Muscle of leg (tissue), 11 donors: ENCODE data around the gene MAP4K5. TPM values are rescaled to one million over a fixed set of nuclear protein-coding genes. Genes with fewer than 3 reads are reported as not detected.

Experiments
- DNase-seq: peaks from one replicate; pipeline ENCODE4 v3.0.0; 2013
- H3K27ac ChIP-seq: one replicate; pipeline ENCODE4 v1.5.1; 2013; ENCODE audit warnings: mild to moderate bottlenecking, low read length, control low read depth
- H3K27me3 ChIP-seq: one replicate; pipeline ENCODE4 v1.6.1; 2013; ENCODE audit warnings: low read length; ENCODE audit not compliant: control insufficient read depth, insufficient read depth
- H3K36me3 ChIP-seq: one replicate; pipeline ENCODE4 v1.6.1; 2013; ENCODE audit warnings: low read length; ENCODE audit not compliant: control insufficient read depth, insufficient read depth
- H3K4me1 ChIP-seq: one replicate; pipeline ENCODE4 v1.6.1; 2013; ENCODE audit warnings: low read length; ENCODE audit not compliant: control insufficient read depth, insufficient read depth
- H3K4me3 ChIP-seq: one replicate; pipeline ENCODE4 v1.5.1; 2013; ENCODE audit warnings: low read length, control low read depth
- H3K9me3 ChIP-seq: replicated peaks from 2 replicates; pipeline ENCODE4 v1.6.1; 2013; ENCODE audit warnings: low read depth, low read length; ENCODE audit not compliant: control insufficient read depth
- WGBS: methylation state at CpG from one replicate; pipeline ENCODE4 v1.1.5; 2013; ENCODE audit warnings: missing lambda C conversion rate; ENCODE audit not compliant: insufficient coverage; 5-methylcytosine and 5-hydroxymethylcytosine counted together
- polyA plus RNA-seq, 8 donors: library from polyadenylated mRNA; unstranded; fragments of 120-200 nt; gene quantifications; one replicate each; pipeline versions ENCODE4 v1.2.1 to v1.2.3, GENCODE V29; 2013; ENCODE audit warnings: inconsistent platforms in 1 of 8, low replicate concordance in 1 of 8; ENCODE audit not compliant: insufficient read length in 8 of 8, insufficient read depth in 1 of 8
- total RNA-seq: library from RNA; stranded (reverse); fragments of 120-200 nt; gene quantifications from one replicate; pipeline ENCODE4 v1.2.4, GENCODE V29; 2013

MAP4K5 gene
- total and polyA plus RNA-seq, 9 donors = 19.7 to 40.9 (median 31.6) TPM

GRCh38 chr14:50488521-50488920 is 43.8 kb downstream of the MAP4K5 start:
- no peaks in the 10 kb centered on the region for H3K9me3 ChIP-seq
- WGBS = no CpG with 5 or more reads among the region's 1 CpG
- no peaks in the 10 kb centered on the region for H3K27me3 ChIP-seq
- H3K36me3 ChIP-seq = peaks cover 2% of the 10 kb centered on the region
- H3K4me3 ChIP-seq = no peak overlapping the region
- H3K4me1 ChIP-seq = no peaks in the 10 kb centered on the region
- no peak for DNase-seq
- no peak overlapping the region for H3K27ac ChIP-seq

DNA sequence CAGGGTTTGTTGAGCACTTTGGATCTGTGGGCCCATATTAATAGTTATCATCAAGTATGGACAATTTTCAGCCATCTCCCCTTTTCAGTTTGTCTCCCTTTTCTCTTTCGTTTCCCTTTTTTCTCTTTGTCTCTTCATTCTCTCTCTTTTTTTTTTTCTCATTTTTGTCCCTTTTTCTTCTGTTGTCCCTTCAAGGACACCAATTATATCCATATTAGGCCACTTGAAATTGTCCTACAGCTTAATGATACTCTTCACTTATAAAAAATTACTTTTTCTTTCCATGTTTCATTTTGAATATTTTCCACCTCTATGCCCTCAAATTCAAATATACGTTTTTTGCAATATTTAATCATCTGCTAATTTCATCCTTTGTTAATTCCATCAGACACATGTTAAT is 53.3 kb downstream of the MAP4K5 start:
- no peak overlapping the region for H3K4me3 ChIP-seq
- no peaks in the 10 kb centered on the region for H3K4me1 ChIP-seq
- no peaks in the 10 kb centered on the region for H3K27me3 ChIP-seq
- H3K27ac ChIP-seq = no peak overlapping the region
- WGBS = no CpG with 5 or more reads among the region's 2 CpGs
- H3K9me3 ChIP-seq = no peaks in the 10 kb centered on the region
- DNase-seq = no peak
- peaks cover 4% of the 10 kb centered on the region for H3K36me3 ChIP-seq

GRCh38 chr14:50477760-50478159 is 54.6 kb downstream of the MAP4K5 start:
- WGBS = no CpG with 5 or more reads among the region's 2 CpGs
- H3K4me3 ChIP-seq = no peak overlapping the region

GRCh38 chr14:50476134-50476533 is 56.2 kb downstream of the MAP4K5 start:
- Histone ChIP-seq H3K9me3 (no peaks in the 10 kb centered on the region), H3K27ac (no peak overlapping the region), H3K36me3 (peaks cover 13% of the 10 kb centered on the region), H3K4me3 (no peak overlapping the region), H3K27me3 (no peaks in the 10 kb centered on the region), H3K4me1 (no peaks in the 10 kb centered on the region)
- no CpG with 5 or more reads among the region's 1 CpG for WGBS
- DNase-seq = no peak

More at GRCh38 chr14:50477760-50478159, 54.6 kb downstream of the MAP4K5 start:
- Histone ChIP-seq H3K36me3 (peaks cover 8% of the 10 kb centered on the region), H3K9me3 (no peaks in the 10 kb centered on the region), H3K4me1 (no peaks in the 10 kb centered on the region), H3K27me3 (no peaks in the 10 kb centered on the region), H3K27ac (no peak overlapping the region)
- no peak for DNase-seq

DNA sequence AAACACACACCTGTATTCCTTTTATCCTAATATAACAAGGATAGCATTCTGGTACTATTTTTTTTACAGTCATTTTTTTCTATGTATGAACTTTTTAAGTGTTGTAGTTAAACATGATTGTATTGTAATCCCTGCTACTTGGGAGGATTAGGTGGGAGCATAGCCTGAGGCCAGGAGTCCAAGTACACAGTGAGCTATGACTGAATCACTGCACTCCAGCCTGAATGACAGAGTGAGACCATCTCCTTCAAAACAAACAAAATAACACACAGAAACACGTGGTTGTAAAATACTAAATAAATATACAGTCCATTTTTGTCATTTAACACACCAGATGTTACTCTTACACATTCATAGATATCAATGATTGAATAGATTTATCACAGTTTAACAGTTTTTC is 56.9 kb downstream of the MAP4K5 start:
- WGBS = no CpG with 5 or more reads among the region's 1 CpG
- Histone ChIP-seq H3K27me3 (no peaks in the 10 kb centered on the region), H3K27ac (no peak overlapping the region), H3K4me3 (no peak overlapping the region), H3K36me3 (peaks cover 13% of the 10 kb centered on the region), H3K9me3 (no peaks in the 10 kb centered on the region), H3K4me1 (no peaks in the 10 kb centered on the region)
- no peak for DNase-seq

DNA sequence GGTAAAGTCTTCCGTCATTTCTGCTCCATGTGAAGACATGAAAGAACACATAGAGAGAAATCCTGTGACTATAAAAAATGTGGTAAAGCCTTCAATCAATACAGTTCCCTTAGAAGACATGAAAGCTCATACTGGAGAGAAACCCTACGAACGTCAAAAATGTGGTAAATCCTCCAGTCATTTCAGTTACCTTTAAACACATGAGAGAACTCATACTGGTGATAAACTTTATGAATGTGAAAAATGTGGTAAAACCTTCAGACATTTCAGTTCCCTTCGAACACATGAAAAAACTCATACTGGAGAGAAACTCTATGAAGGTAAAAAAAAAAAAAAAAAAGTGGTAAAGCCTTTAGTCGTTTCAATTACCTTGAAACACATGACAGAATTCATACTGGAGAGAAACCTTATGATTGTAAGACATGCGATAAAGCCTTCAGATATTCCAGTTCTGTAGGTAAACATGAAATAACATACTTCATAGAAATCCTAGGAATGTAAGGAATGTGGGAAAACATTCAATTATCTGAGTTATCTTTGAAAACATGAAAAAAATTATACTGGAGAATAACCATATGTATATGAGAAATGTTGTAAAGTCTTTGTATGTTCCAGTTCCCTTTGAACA is 60.4 kb downstream of the MAP4K5 start:
- Histone ChIP-seq H3K27ac (no peak overlapping the region), H3K27me3 (no peaks in the 10 kb centered on the region), H3K9me3 (no peaks in the 10 kb centered on the region), H3K4me1 (no peaks in the 10 kb centered on the region), H3K4me3 (no peak overlapping the region), H3K36me3 (peaks cover 16% of the 10 kb centered on the region)
- no CpG with 5 or more reads among the region's 6 CpGs for WGBS
- DNase-seq = no peak

- H3K27ac ChIP-seq = no peak overlapping the region
- no peak overlapping the region for H3K4me3 ChIP-seq
- no peak for DNase-seq
- peaks cover 21% of the 10 kb centered on the region for H3K36me3 ChIP-seq
- H3K4me1 ChIP-seq = no peaks in the 10 kb centered on the region
- H3K9me3 ChIP-seq = no peaks in the 10 kb centered on the region
- no CpG with 5 or more reads among the region's 1 CpG for WGBS
- no peaks in the 10 kb centered on the region for H3K27me3 ChIP-seq
Measured at GRCh38 chr14:50469982-50470381, 62.4 kb downstream of the MAP4K5 start.

GRCh38 chr14:50462111-50462510 is 70.3 kb downstream of the MAP4K5 start:
- no peak overlapping the region for H3K27ac ChIP-seq
- peaks cover 33% of the 10 kb centered on the region for H3K36me3 ChIP-seq
- no peaks in the 10 kb centered on the region for H3K4me1 ChIP-seq
- no CpG with 5 or more reads among the region's 2 CpGs for WGBS
- no peaks in the 10 kb centered on the region for H3K9me3 ChIP-seq
- no peak overlapping the region for H3K4me3 ChIP-seq
- DNase-seq = no peak
- no peaks in the 10 kb centered on the region for H3K27me3 ChIP-seq

- Histone ChIP-seq H3K27me3 (no peaks in the 10 kb centered on the region), H3K4me3 (no peak overlapping the region), H3K36me3 (peaks cover 37% of the 10 kb centered on the region), H3K27ac (no peak overlapping the region), H3K4me1 (no peaks in the 10 kb centered on the region), H3K9me3 (no peaks in the 10 kb centered on the region)
- DNase-seq = no peak
- WGBS = 100% methylated on average over 2 of the region's 2 CpGs
Measured at GRCh38 chr14:50453869-50454268, 78.5 kb downstream of the MAP4K5 start.

DNA sequence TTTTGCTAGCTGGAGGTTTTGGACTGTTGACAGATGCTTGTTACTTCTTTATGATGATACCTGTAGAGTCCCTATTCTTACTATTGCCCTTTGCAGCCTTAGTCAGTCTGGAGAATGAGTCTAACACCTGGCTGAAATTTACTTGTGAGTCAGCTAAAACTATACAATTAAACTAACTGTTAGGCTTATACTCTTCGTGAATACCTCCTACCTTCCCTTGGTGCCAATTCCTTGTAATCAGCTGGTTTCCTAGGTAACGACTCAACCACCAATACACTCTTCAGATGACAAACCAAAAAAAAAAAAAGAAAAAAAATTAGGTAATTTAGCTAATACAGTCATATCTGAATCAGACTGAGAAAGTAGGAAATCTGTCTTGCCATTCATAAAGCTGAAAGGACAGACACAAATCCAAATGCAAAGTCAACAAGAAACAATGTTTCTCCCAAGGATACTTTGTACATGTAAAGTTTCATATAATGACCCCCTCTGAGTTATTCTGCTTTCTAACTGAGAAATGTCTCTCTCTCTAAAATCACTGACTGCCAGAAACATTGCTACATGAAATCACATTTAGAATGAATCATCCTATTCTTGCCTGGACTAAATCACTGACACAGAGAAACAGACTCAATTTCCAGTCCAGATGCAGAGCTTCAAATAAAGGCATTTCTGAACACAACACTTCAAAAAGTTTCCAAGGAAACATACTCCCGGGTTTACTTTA is 79.2 kb downstream of the MAP4K5 start:
- no peak overlapping the region for H3K27ac ChIP-seq
- no peaks in the 10 kb centered on the region for H3K9me3 ChIP-seq
- H3K36me3 ChIP-seq = peaks cover 33% of the 10 kb centered on the region
- peak; percentile 69 for DNase-seq
- no peak overlapping the region for H3K4me3 ChIP-seq
- no peaks in the 10 kb centered on the region for H3K27me3 ChIP-seq
- 80% methylated on average over 1 of the region's 3 CpGs for WGBS
- no peaks in the 10 kb centered on the region for H3K4me1 ChIP-seq
